ENCODE results near the gene DCDC2.

DCDC2 gene

DNA sequence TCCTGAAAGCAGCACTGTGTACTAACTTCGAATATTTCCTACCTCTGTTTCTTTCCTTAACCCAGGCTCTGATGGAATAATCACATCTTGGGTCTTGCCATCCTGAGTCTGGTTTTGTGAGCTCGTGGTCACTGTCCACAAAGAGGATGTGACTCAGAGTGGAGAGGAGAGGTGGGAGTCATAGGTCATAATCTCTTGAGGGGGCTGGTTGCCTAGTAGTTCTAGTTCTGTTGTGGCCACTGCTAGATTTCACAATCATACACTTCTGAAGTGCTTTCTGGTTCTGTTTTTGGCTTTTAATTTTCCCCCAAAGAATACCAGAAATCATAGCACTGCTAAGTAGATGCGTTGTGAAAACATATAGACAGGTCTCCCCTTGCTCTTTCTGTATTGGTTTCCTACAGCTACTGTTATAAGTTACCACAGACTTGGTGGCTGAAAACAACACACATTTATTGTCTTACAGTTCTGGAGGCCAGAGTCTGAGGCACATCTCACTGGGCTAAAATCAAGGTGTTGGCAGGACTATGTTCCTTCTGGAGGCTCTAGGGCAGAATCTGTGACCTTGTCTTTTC, 129.1 kb downstream of the DCDC2 start:
- H3K4me3 ChIP-seq (ENCODE audit: low read length), result no peak overlapping the region
- TF ChIP-seq, protein P1, sequence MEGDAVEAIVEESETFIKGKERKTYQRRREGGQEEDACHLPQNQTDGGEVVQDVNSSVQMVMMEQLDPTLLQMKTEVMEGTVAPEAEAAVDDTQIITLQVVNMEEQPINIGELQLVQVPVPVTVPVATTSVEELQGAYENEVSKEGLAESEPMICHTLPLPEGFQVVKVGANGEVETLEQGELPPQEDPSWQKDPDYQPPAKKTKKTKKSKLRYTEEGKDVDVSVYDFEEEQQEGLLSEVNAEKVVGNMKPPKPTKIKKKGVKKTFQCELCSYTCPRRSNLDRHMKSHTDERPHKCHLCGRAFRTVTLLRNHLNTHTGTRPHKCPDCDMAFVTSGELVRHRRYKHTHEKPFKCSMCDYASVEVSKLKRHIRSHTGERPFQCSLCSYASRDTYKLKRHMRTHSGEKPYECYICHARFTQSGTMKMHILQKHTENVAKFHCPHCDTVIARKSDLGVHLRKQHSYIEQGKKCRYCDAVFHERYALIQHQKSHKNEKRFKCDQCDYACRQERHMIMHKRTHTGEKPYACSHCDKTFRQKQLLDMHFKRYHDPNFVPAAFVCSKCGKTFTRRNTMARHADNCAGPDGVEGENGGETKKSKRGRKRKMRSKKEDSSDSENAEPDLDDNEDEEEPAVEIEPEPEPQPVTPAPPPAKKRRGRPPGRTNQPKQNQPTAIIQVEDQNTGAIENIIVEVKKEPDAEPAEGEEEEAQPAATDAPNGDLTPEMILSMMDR (conservative IDR thresholded peaks at IDR 0.05; ENCODE audit: low read depth, low read length), result no peak
- DNase-seq (ENCODE audit: low read depth), result no peak

DNA sequence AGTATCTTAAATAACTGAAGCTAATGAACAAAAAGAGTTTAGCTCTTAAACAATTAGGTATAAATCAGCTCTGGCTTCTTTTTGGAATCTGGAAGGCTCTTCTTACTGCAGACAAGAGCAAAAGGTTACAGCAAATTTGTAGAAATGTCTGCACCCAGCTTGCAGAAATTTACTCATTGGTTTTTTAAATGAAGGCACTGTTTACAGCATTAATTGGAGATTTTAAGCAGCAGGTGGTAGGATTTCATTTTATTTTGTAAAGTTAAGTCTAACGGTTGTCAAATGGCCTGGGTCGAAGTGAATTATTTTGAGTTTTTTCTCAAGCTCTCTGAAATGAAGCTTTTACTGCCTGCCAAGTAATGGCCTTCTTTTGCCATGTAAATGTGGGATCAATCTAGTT, 129.7 kb downstream of the DCDC2 start:
- no peak overlapping the region for H3K4me3 ChIP-seq (ENCODE audit: low read length)
- TF ChIP-seq, protein P1 (conservative IDR thresholded peaks at IDR 0.05; ENCODE audit: low read depth, low read length), result no peak
- no peak for DNase-seq (ENCODE audit: low read depth)

DNA sequence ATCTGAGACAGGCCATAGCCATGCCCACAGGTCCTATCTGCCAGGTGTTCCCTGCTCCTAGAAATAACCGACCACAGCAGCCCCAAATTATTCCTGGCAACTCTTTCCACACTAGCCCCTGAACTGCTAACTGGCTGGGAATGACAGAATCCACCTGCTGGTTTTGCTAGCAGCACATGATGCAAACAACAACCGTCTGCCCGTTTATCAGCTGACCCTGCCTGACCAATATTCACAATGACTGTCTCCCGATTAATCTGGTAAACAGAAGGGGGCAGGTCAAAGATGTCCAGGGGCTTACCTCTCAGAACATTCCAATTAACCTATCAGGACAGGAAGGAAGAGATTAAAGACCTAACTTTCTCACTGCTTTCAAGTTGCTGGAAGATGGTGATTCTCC, 130.3 kb downstream of the DCDC2 start:
- TF ChIP-seq, protein P1 (conservative IDR thresholded peaks at IDR 0.05; ENCODE audit: low read depth, low read length), result no peak
- H3K4me3 ChIP-seq (ENCODE audit: low read length), result no peak overlapping the region
- DNase-seq (ENCODE audit: low read depth), result no peak

DNA sequence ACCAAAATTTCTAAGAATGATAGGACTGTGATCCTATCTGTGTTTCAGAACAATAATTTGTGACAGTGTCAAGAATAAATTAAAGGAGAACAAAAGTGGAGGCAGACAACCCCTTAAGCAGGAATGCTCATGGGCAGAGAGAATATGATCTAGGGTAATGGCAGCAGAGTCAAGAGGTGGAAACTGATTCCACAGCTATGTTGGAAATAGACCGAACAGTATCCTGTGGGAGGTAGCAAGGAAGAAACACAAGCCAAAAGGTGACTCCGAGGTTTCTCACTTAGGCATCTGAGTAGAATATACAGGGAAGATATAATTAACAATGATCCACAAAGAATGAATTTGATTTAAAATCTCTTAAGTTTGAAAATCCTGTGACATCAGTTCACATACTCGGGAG, 131.3 kb downstream of the DCDC2 start:
- H3K4me3 ChIP-seq (ENCODE audit: low read length), result no peak overlapping the region
- no peak for DNase-seq (ENCODE audit: low read depth)
- TF ChIP-seq, protein P1 (conservative IDR thresholded peaks at IDR 0.05; ENCODE audit: low read depth, low read length), result no peak

DNA sequence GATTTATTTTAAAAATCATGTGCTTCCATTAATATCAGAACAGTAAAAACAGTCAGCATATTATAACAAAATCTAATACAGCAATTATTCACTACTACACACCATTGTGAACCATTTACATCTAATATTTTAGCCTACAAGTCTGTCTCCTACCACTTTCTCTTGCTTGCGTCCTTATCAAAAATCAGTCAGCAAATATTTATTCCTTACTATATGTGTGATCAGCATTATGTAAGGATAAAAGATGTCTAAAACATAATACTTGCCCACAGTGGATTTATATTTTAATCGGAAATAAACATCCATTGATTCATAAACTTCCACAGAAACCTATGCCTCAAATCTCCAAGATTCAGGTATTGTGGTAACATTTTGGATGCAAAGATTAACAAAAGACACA, 132.0 kb downstream of the DCDC2 start:
- no peak overlapping the region for H3K4me3 ChIP-seq (ENCODE audit: low read length)
- DNase-seq (ENCODE audit: low read depth), result no peak
- TF ChIP-seq, protein P1 (conservative IDR thresholded peaks at IDR 0.05; ENCODE audit: low read depth, low read length), result no peak

DNA sequence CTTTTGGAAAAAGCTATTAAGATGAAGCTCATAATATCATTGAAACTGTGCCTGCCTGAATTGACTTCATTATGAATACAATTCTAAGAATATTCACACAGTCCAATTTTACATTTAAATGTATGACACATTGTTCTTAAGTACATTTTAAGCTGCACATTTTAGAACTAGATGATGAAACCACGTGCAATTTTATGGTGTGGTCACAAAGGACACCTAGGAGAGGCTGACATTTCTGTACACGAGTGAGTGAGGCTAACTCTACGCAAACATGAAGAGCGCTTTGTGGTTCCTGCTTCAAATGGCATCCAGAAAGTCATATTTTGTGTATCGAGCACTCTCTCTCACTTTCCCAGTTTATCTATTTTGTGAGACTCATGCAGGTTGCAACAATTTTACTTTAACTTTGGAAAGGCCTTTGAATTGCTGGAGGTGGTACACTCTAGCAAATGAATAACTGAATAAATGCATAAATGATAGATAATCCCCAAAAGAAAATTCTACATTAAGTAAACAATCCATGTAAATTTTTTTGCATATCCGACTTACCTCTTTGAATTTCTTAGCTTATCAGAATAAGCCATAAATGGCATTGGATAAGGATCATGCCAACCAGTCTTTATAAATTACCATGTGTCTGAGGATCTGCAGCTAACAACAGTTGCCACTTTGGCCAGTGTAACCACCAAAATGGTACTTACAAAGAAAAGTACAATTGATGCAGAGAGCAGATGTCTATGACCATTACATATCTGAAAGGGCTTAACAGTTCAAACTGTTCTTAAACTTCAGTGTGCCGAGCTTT, 134.5 kb downstream of the DCDC2 start:
- H3K4me3 ChIP-seq (ENCODE audit: low read length), result no peak overlapping the region
- TF ChIP-seq, protein P1 (conservative IDR thresholded peaks at IDR 0.05; ENCODE audit: low read depth, low read length), result no peak
- no peak for DNase-seq (ENCODE audit: low read depth)

DNA sequence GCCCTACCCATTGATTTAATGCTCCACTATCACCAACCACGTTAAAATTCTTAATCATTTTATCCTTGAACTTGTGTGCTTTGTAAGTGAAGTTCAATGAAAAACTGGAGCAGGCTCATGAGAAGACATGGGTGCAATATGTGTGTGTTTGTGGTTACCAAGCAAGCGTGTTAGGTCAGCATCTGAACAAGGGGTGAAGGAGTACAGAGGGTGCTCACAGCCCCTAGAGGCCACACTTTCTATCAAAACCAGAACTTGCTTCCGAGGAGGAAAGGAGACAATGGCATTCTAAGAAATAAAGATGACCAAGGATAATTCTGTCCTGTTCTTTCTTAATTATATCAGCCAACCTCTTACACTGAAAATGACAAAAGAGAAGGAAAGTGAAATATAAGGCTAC, 138.2 kb downstream of the DCDC2 start:
- no peak for DNase-seq (ENCODE audit: low read depth)
- TF ChIP-seq, protein P1 (conservative IDR thresholded peaks at IDR 0.05; ENCODE audit: low read depth, low read length), result no peak
- H3K4me3 ChIP-seq (ENCODE audit: low read length), result no peak overlapping the region
